Fibroblast of lung (primary cell): ENCODE data around the gene PEX14. TPM values are rescaled to one million over a fixed set of nuclear protein-coding genes. Genes with fewer than 3 reads are reported as not detected.

Experiments
- DNase-seq, 2 donors: peaks; one replicate each; pipeline versions ENCODE4 v3.0.0 to v3.0.0-alpha.2; 2010; ENCODE audit warnings: low read depth in 2 of 2
- H2AFZ ChIP-seq: 2 replicates; pipeline ENCODE4 v1.5.1; 2012; ENCODE audit warnings: low read length, control low read depth, inconsistent platforms
- H3K27ac ChIP-seq: 2 replicates; pipeline ENCODE4 v1.5.1; 2011; ENCODE audit warnings: low read length, control low read depth; ENCODE audit not compliant: insufficient read depth
- H3K27me3 ChIP-seq: 2 replicates; pipeline ENCODE4 v1.5.1; 2011; ENCODE audit warnings: mild to moderate bottlenecking, low read length; ENCODE audit not compliant: control insufficient read depth, insufficient read depth
- H3K36me3 ChIP-seq: 2 replicates; pipeline ENCODE4 v1.5.1; 2011; ENCODE audit warnings: low read length; ENCODE audit not compliant: control insufficient read depth, insufficient read depth
- H3K4me1 ChIP-seq: 2 replicates; pipeline ENCODE4 v1.5.1; 2011; ENCODE audit warnings: low read length; ENCODE audit not compliant: control insufficient read depth, insufficient read depth; ENCODE audit errors: extremely low read depth
- H3K4me2 ChIP-seq: 2 replicates; pipeline ENCODE4 v1.5.1; 2011; ENCODE audit warnings: low read length, control low read depth; ENCODE audit not compliant: insufficient read depth; ENCODE audit errors: extremely low read depth
- H3K4me3 ChIP-seq, 4 experiments: fragments of 200-600 bp in 1 of 4; sonication (generic) in 1 of 4; replicated peaks in 1 of 4; 2 replicates each; pipeline ENCODE4 v1.5.1; 2011 to 2016; ENCODE audit warnings: low read length in 4 of 4, low read depth in 3 of 4, mild to moderate bottlenecking in 3 of 4, control low read depth in 2 of 4, inconsistent platforms in 1 of 4, mixed read lengths in 1 of 4; ENCODE audit not compliant: insufficient read depth in 1 of 4; ENCODE audit errors: control extremely low read depth in 1 of 4
- H3K79me2 ChIP-seq: 2 replicates; pipeline ENCODE4 v1.5.1; 2012; ENCODE audit warnings: mild to moderate bottlenecking, low read length, inconsistent platforms; ENCODE audit not compliant: control insufficient read depth, insufficient read depth
- H3K9ac ChIP-seq: 2 replicates; pipeline ENCODE4 v1.5.1; 2011; ENCODE audit warnings: mild to moderate bottlenecking, low read length, control low read depth; ENCODE audit not compliant: insufficient read depth
- H3K9me3 ChIP-seq: 2 replicates; pipeline ENCODE4 v1.5.1; 2012; ENCODE audit warnings: low read depth, low read length; ENCODE audit not compliant: control insufficient read depth, insufficient read depth
- H4K20me1 ChIP-seq: 2 replicates; pipeline ENCODE4 v1.5.1; 2011; ENCODE audit warnings: low read length; ENCODE audit not compliant: control insufficient read depth, insufficient read depth; ENCODE audit errors: extremely low read depth
- EZH2 ChIP-seq: IDR thresholded peaks from 2 replicates; pipeline ENCODE4 v1.5.1; 2012; ENCODE audit warnings: low read length, control low read depth, mild to moderate bottlenecking; ENCODE audit errors: missing control alignments
- polyA plus RNA-seq, 2 donors: library from polyadenylated mRNA; depleted of rRNA in 1 of 2; stranded (reverse) in 1 of 2; unstranded in 1 of 2; fragments of >200 nt; gene quantifications; 2 replicates each; pipeline ENCODE4 v1.2.1, GENCODE V29; 2011 to 2012; ENCODE audit warnings: missing spikeins in 1 of 2
- total RNA-seq: library from RNA; depleted of rRNA; stranded (reverse); fragments of >200 nt; gene quantifications from 2 replicates; pipeline ENCODE4 v1.2.1, GENCODE V29; 2014
- TF ChIP-seq, protein P1 (sequence below), 2 donors: IDR thresholded peaks in 1 of 2; conservative IDR thresholded peaks in 1 of 2; 1 replicate in 1 of 2; 2 replicates in 1 of 2; pipeline ENCODE4 v1.5.1; 2011 to 2012; ENCODE audit warnings: low read length in 2 of 2, control low read depth in 1 of 2, inconsistent platforms in 1 of 2, low read depth in 1 of 2, mild to moderate bottlenecking in 1 of 2

Gene PEX14
- total and polyA plus RNA-seq, 2 donors (not counting 1 experiment from before 2014, with no cell fraction given) = 10.3 to 11.4 TPM

DNA sequence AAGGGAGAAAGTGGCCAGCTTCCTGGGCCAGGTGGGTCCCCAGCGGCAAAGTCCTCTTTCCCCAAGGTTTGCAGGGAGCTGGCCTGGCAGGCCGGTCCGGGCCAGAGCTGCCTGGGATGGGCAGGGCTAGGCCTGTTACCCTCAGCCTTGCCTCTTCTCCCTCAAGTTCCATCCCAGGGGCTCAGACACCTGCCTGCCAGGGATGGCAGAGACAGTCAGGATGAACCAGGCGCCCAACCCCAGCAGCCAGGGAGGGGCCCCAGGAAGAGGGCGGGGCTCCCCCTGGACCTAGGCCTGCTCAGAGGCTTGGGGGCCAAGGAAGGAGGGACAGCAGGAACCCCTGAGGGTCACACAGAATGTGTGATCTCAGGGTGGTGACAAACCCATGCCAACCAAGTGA, 201.1 kb downstream of the PEX14 start:
- no peaks in the 10 kb centered on the region for H3K27me3 ChIP-seq
- no peaks in the 10 kb centered on the region for H3K79me2 ChIP-seq
- H2AFZ ChIP-seq = no peak overlapping the region
- no peak for DNase-seq
- H3K4me1 ChIP-seq = no peaks in the 10 kb centered on the region
- H3K4me2 ChIP-seq = no peak overlapping the region
- no peaks in the 10 kb centered on the region for H3K9me3 ChIP-seq
- no peak overlapping the region for H3K27ac ChIP-seq
- no peak overlapping the region for H3K4me3 ChIP-seq
- H4K20me1 ChIP-seq = no peaks in the 10 kb centered on the region
- H3K36me3 ChIP-seq = no peaks in the 10 kb centered on the region
- no peak overlapping the region for H3K9ac ChIP-seq
- no peak for TF ChIP-seq EZH2
- TF ChIP-seq, protein P1, sequence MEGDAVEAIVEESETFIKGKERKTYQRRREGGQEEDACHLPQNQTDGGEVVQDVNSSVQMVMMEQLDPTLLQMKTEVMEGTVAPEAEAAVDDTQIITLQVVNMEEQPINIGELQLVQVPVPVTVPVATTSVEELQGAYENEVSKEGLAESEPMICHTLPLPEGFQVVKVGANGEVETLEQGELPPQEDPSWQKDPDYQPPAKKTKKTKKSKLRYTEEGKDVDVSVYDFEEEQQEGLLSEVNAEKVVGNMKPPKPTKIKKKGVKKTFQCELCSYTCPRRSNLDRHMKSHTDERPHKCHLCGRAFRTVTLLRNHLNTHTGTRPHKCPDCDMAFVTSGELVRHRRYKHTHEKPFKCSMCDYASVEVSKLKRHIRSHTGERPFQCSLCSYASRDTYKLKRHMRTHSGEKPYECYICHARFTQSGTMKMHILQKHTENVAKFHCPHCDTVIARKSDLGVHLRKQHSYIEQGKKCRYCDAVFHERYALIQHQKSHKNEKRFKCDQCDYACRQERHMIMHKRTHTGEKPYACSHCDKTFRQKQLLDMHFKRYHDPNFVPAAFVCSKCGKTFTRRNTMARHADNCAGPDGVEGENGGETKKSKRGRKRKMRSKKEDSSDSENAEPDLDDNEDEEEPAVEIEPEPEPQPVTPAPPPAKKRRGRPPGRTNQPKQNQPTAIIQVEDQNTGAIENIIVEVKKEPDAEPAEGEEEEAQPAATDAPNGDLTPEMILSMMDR (conservative IDR thresholded peaks at IDR 0.05 in 1 of 2, IDR thresholded peaks at IDR 0.05 in 1 of 2; ENCODE audit: low read depth in 1 of 2, low read length in 2 of 2) = no peak

DNA sequence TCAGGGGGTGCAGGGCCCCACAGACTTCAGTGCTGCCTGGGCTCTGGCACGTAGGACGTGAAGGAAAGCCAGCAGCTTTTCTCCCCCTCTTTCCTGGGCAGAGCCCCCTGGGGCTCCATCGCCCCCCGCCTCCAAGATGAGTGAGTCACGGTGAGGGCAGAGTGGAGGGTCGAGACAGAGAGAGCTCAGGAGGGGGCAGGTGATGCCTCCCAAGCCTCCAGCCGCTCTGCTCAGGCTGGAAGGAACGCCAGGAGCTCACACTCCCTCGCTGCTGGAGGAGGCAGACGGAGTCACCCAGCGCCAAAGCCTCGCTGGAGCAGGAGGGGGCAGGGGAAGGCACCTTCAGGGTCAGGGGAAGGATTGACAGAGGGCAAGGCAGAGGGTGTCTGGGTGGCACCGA, 202.2 kb downstream of the PEX14 start:
- no peak for TF ChIP-seq EZH2
- TF ChIP-seq, protein P1 (conservative IDR thresholded peaks at IDR 0.05 in 1 of 2, IDR thresholded peaks at IDR 0.05 in 1 of 2; ENCODE audit: low read depth in 1 of 2, low read length in 2 of 2) = no peak
- Histone ChIP-seq H3K9me3 (no peaks in the 10 kb centered on the region), H4K20me1 (no peaks in the 10 kb centered on the region), H3K4me2 (no peak overlapping the region), H2AFZ (no peak overlapping the region), H3K27ac (no peak overlapping the region), H3K4me1 (no peaks in the 10 kb centered on the region), H3K36me3 (no peaks in the 10 kb centered on the region), H3K79me2 (no peaks in the 10 kb centered on the region), H3K27me3 (no peaks in the 10 kb centered on the region), H3K9ac (no peak overlapping the region), H3K4me3 (no peak overlapping the region)
- no peak for DNase-seq

DNA sequence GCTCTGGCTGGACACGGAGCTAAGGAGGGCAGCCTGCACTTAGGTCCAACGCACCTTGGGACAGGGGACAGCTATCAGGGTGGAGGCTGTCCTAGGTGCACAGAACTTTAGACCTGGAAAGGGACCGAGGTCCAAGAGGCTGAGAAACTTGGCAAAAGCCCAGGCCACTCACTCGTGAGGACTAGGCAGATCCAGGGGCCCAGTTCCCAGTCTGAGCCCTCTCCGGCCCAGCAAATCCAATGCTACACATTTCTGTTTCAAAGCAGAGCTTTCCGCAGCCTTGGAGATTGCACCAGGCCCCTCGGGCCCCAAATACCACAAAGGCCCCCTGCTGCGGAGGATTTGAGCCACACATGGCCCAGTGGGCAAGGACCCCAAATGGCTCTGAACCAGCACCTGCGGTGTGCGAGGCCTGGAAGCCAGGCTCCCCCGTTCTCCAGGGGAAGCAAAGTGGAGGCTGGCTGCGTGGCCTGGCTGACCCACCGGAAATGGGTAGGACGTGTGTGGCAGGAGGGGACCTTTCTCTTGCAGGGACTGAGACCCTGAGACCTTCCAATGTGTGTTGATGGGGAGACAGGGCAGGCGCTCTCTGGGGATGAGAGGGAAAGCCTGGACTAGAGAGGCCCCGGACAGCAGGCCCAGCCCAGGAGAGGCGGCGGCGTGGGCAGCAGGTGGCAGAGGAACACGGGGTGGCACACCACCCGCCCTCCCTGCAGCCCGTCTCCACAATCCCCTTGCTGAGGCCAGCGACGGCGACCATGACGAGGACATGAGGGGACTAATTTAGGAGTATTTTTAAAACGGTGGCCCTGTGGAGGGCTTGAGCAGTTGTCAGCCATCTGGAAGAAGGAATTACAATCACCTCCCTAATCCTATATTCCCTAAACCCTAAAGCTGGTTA, 203.0 kb downstream of the PEX14 start:
- Histone ChIP-seq H3K9me3 (no peaks in the 10 kb centered on the region), H3K27ac (no peak overlapping the region), H3K36me3 (no peaks in the 10 kb centered on the region), H4K20me1 (no peaks in the 10 kb centered on the region), H3K4me2 (no peak overlapping the region), H3K4me1 (no peaks in the 10 kb centered on the region), H3K9ac (no peak overlapping the region), H2AFZ (no peak overlapping the region), H3K27me3 (no peaks in the 10 kb centered on the region), H3K4me3 (no peak overlapping the region), H3K79me2 (no peaks in the 10 kb centered on the region)
- no peak for DNase-seq
- no peak for TF ChIP-seq EZH2
- TF ChIP-seq, protein P1 (conservative IDR thresholded peaks at IDR 0.05 in 1 of 2, IDR thresholded peaks at IDR 0.05 in 1 of 2; ENCODE audit: low read depth in 1 of 2, low read length in 2 of 2) = no peak
